Uterus (tissue), 2 donors: ENCODE results near the gene GCNT1.

Experiments used
- CTCF ChIP-seq, 4 experiments: fragments of 200-600 bp in 2 of 4; fragments of 450-650 bp in 2 of 4; sonication (generic) in 2 of 4; IDR thresholded peaks; one replicate each; pipeline ENCODE4 v1.5.1; 2016 to 2019; ENCODE audit warnings: antibody characterized with exemption in 4 of 4, mild to moderate bottlenecking in 2 of 4, moderate library complexity in 1 of 4
- POLR2A ChIP-seq, 2 donors: fragments of 450-650 bp; IDR thresholded peaks; one replicate each; pipeline ENCODE4 v1.6.1; 2016; ENCODE audit warnings: antibody characterized with exemption in 2 of 2, mild to moderate bottlenecking in 1 of 2, moderate library complexity in 1 of 2

GRCh38 chr9:76415731-76416130 lies 43.3 kb upstream of the GCNT1 start:
- TF ChIP-seq CTCF (IDR thresholded peaks at IDR 0.05) (no peak), POLR2A (IDR thresholded peaks at IDR 0.05) (no peak)
